KOPT-K1 (cell line): Measurements from ENCODE around the gene TYW1.
"Not testable (repeated sequence)": the region's sequence is repeated elsewhere in the genome, so short reads cannot be mapped to it uniquely, and the experiment has no call there.

ENCODE experiments used
- H3K27ac ChIP-seq: fragments of 200-600 bp; sonication (generic); 2 replicates; pipeline ENCODE4 v1.5.1; 2016; ENCODE audit warnings: antibody characterized with exemption, mild to moderate bottlenecking, low read depth, low read length; ENCODE audit not compliant: poor library complexity, severe bottlenecking
- H3K36me3 ChIP-seq: fragments of 200-600 bp; sonication (generic); 2 replicates; pipeline ENCODE4 v1.5.1; 2017; ENCODE audit warnings: antibody characterized with exemption, mild to moderate bottlenecking, low read length, moderate library complexity; ENCODE audit not compliant: insufficient read depth
- H3K9me3 ChIP-seq: fragments of 200-600 bp; sonication (generic); 2 replicates; pipeline ENCODE4 v1.5.1; 2017; ENCODE audit warnings: antibody characterized with exemption, low read length, mild to moderate bottlenecking; ENCODE audit not compliant: insufficient read depth, poor library complexity, severe bottlenecking

TYW1 gene

DNA sequence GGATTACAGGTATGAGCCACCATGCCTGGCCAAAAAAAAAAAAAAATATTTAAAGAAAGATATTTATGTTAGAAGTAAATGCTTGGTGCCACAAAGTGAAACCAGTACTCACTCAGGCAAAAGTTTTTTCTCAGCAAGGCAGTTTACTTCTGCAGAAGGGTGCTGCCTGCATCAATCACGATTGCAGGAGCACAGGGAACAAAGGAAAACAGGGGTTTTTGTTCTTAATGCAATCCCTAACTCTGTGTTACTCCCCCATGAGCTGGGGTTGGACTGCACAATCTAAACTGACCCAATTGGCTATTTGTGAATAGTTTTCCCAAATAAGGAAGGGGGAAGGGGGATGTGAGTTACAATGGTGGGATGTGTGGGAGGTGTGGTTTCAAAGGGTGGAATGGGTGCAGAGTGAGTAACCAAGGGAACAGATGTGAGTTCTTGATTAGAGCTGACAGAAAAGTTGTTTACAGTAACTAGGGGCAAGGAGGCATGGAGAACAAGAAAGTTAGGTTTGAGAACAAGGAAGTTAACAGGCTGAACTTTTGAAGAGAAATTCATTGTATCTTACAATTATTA lies 255.4 kb downstream of the TYW1 start:
- Histone ChIP-seq H3K9me3 (peaks cover 15% of the 10 kb centered on the region), H3K36me3 (no peaks in the 10 kb centered on the region), H3K27ac (no peak overlapping the region)

DNA sequence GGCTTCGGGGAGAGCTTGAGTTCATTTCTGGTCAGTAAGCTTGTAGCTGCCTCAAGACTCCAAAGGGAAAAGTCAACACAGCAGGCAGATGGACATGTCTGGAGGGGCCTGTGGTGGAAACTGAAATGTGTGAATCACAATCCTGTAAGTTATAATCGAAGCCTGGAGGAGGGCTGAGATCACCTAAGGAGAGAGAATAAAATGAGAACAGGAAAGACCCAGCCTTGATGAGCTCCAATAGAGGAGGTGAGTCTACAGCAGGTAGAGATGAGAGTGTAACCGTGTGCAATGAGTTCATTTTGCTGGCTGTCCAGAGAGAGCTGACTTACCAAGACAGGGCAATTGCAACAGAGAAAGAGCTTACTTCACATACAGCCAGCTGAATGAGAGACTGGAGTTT lies 258.4 kb downstream of the TYW1 start:
- H3K27ac ChIP-seq: not testable (repeated sequence)
- peaks cover 15% of the 10 kb centered on the region for H3K9me3 ChIP-seq

DNA sequence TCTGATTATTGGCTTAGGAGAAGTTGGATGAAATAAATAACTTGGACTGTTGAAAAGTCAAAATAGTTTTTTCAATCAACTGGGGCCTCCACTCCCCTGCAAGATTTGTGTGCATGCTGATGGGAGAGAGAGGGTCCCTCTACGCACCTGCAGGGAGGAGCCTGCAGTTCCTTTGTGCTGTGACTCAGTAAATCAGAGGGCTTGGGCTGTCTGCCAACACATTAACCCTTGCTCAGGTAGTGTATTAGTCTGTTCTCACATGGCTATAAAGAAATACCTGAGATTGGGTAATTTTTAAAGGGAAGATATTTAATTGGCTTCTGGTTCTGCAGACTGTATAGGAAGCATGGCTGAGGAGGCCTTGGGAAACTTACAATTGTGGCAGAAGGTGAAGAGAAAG lies 261.1 kb downstream of the TYW1 start:
- H3K9me3 ChIP-seq, H3K27ac ChIP-seq, H3K36me3 ChIP-seq: not testable (repeated sequence)

More for the DNA sequence above, 258.4 kb downstream of the TYW1 start:
- not testable (repeated sequence) for H3K36me3 ChIP-seq

DNA sequence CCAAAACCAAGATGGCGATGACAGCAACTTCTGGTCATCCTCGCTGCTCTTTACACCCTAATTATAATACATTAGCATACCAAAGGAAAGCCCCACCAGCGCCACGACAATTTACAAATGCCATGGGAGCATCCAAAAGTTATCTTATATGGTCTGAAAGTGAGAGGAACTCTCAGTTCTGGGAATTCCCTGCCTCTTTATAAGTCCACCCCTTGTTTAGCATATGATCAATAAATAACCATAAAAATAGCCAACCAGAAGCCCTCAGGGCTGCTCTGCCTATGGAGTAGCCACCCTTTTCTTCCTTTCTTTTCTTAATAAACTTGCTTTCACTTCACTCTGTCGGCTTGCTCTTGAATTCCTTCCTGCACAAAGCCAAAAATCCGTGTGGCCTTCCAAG lies 262.7 kb downstream of the TYW1 start:
- H3K36me3 ChIP-seq, H3K27ac ChIP-seq, H3K9me3 ChIP-seq: not testable (repeated sequence)

DNA sequence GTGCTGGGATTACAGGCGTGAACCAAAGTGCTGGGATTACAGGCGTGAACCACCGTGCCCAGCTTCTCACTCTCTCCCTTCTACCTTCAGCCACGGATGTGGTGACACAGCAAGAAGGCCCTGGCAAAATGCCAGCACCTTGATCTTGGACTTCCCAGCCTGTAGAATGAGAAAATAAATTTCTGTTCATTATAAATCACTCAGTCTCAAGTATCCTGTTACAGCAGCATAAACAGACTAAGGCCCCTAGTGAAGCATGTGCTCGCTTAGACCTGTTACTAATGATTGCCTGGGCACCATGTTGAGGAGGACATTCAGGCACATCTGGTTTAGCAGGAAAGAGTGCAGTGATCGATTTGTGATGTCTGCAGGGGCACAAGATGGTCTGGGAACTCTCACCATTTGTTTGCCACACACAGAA lies 263.5 kb downstream of the TYW1 start:
- not testable (repeated sequence) for H3K9me3 ChIP-seq, H3K27ac ChIP-seq, H3K36me3 ChIP-seq

DNA sequence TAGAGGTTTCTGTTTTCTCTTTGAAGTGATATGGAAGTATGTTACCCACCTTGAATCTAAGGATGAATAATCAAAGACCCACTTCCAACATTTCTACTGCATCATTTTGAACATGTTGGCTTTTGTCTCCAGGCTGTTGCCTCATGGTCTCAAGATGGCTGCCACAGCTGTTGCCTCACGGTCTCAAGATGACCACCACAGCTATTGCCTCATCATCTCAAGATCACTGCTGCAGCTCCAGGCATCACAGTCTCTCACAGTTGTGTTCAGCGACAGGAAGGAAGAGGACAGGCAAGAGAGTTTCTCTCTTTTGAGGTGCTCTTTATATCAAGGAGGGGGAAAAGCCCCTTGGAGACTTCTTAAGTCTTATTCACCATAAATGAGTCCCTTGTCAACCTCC lies 267.4 kb downstream of the TYW1 start:
- not testable (repeated sequence) for H3K9me3 ChIP-seq, H3K36me3 ChIP-seq, H3K27ac ChIP-seq

DNA sequence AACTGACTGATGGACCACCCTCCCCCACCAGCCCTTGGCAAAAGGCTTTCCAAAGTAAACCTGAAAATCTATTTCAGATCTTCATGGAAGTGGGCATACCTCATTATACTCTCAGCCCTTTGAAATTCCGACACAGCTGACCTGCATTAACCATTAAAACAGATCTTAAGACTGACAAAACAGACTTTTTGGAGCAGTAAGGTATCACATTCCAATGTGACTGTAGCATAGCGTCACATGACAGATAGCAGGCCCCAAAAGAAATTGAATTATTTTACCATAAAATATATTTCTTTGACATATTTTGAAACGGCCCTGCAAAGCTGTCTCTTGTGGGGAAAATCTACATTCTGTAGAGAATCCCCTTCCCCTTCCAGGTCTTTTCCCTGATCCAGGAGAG lies 269.4 kb downstream of the TYW1 start:
- not testable (repeated sequence) for H3K27ac ChIP-seq, H3K9me3 ChIP-seq, H3K36me3 ChIP-seq

DNA sequence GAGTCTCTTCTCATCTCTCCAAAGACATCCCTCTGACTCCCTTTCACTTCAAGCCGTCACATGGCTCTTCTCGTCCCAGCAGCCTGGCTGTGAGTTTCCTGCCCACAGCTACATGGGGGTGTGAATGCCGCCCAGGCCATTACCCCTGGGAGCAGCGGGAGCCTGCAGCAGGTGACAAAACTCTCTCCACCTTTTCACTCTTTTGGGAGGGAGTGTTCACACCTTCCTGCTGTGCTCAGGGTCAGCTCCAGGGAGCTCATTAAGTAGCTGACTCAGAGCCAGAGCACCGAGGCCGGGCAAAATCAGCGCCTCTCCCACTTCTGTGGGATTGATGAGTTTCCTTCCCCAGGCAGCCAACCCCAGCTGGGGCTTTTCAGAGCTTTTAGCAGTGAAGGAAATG lies 271.3 kb downstream of the TYW1 start:
- Histone ChIP-seq H3K27ac (no peak overlapping the region), H3K36me3 (no peaks in the 10 kb centered on the region; the same call in 1 of the 2 replicates), H3K9me3 (no peaks in the 10 kb centered on the region)

DNA sequence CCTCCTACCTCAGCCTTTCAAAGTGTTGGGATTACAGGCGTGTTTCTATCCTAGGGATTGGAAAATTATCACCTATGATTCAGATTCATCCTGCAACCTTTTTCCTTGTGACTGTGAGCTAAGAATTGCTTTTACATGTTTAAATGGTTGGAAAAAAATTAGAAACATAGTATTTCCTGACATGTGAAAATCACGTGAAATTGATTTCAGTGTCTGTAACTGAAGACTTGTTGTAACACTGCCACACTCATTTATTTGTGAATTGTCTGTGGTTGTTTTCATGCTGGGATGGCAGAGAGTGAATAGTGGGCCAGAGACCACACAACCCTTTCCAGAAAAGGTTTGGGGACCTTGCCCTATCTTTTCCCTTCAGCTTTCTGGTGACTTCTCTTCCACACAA lies 273.3 kb downstream of the TYW1 start:
- not testable (repeated sequence) for H3K9me3 ChIP-seq, H3K36me3 ChIP-seq, H3K27ac ChIP-seq
